DND-41 (cell line): Measurements from ENCODE around the gene GPR107.

Experiments
- ATAC-seq: fragments of 200-7000 bp; cut with Tn5 transposase; 3 replicates; pipeline ENCODE4 v1.9.1; 2021; ENCODE audit warnings: low read depth; ENCODE audit not compliant: insufficient read depth
- DNase-seq: peaks from one replicate; pipeline ENCODE4 v3.0.0-alpha.2; 2020
- H2AFZ ChIP-seq: 2 replicates; pipeline ENCODE4 v1.6.0; 2012; ENCODE audit warnings: low read depth, low read length
- H3K27ac ChIP-seq: 2 replicates; pipeline ENCODE4 v1.5.1; 2012; ENCODE audit warnings: low read length, inconsistent platforms
- H3K27me3 ChIP-seq: fragments of 200-600 bp; sonication (generic); 2 replicates; pipeline ENCODE4 v1.6.0; 2012; ENCODE audit warnings: low read length, mild to moderate bottlenecking, inconsistent platforms; ENCODE audit not compliant: insufficient read depth, poor library complexity
- H3K36me3 ChIP-seq: 2 replicates; pipeline ENCODE4 v1.5.1; 2012; ENCODE audit warnings: low read length, inconsistent platforms; ENCODE audit not compliant: insufficient read depth
- H3K4me1 ChIP-seq: 2 replicates; pipeline ENCODE4 v1.5.1; 2012; ENCODE audit warnings: mild to moderate bottlenecking, low read length; ENCODE audit not compliant: insufficient read depth
- H3K4me2 ChIP-seq: 2 replicates; pipeline ENCODE4 v1.6.0; 2012; ENCODE audit warnings: mild to moderate bottlenecking, moderate library complexity, low read length, inconsistent platforms; ENCODE audit not compliant: insufficient read depth
- H3K4me3 ChIP-seq, 2 experiments: fragments of 200-600 bp in 1 of 2; shearing (Covaris generic) in 1 of 2; 2 replicates each; pipeline ENCODE4 v1.5.1; 2012 to 2016; ENCODE audit warnings: inconsistent platforms in 2 of 2, low read length in 2 of 2, mild to moderate bottlenecking in 2 of 2, low read depth in 1 of 2, moderate library complexity in 1 of 2
- H3K79me2 ChIP-seq: 2 replicates; pipeline ENCODE4 v1.6.0; 2012; ENCODE audit warnings: low read length, inconsistent platforms; ENCODE audit not compliant: insufficient read depth
- H3K9ac ChIP-seq: 2 replicates; pipeline ENCODE4 v1.6.0; 2012; ENCODE audit warnings: low read depth, mild to moderate bottlenecking, inconsistent platforms, low read length, moderate library complexity
- H3K9me3 ChIP-seq: 2 replicates; pipeline ENCODE4 v1.5.1; 2012; ENCODE audit warnings: low read length, moderate library complexity, mild to moderate bottlenecking, inconsistent platforms; ENCODE audit not compliant: insufficient read depth, severe bottlenecking
- H4K20me1 ChIP-seq: 2 replicates; pipeline ENCODE4 v1.6.0; 2012; ENCODE audit warnings: low read length; ENCODE audit not compliant: insufficient read depth
- EZH2 ChIP-seq: IDR thresholded peaks from 3 replicates; pipeline ENCODE4 v1.6.1; 2012; ENCODE audit warnings: borderline replicate concordance, low read depth, mild to moderate bottlenecking, moderate library complexity, low read length, inconsistent platforms; ENCODE audit not compliant: severe bottlenecking
- TF ChIP-seq, protein P1 (sequence below): IDR thresholded peaks from 2 replicates; pipeline ENCODE4 v1.5.1; 2012; ENCODE audit warnings: borderline replicate concordance, low read length, moderate library complexity, mild to moderate bottlenecking; ENCODE audit not compliant: poor library complexity, severe bottlenecking; ENCODE audit errors: extremely low read depth

The GPR107 gene

DNA sequence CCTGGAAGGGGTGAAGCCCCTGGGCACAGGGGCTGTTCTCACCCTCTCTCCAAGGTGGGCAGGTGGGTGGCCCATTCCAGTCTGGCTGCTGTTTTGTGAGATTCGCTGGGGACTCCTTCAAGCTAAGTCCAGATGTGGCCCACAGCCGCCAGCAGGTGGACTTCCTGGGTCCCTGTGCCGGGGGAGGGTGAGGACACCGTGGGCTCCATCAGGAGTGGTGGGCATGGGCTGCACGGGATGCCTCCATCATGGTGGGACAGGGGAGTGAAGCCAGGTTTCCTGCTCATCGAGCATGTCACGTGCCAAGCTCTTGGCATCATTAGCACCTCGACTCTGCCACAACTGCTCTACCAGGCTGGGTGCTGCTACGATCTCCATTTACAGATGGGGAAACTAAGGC lies 120.3 kb downstream of the GPR107 start:
- Histone ChIP-seq H3K79me2 (no peaks in the 10 kb centered on the region), H3K9me3 (no peaks in the 10 kb centered on the region), H3K27ac (no peak overlapping the region), H2AFZ (no peak overlapping the region), H3K4me1 (no peaks in the 10 kb centered on the region), H3K36me3 (no peaks in the 10 kb centered on the region), H3K4me3 (no peak overlapping the region), H3K9ac (no peak overlapping the region), H3K4me2 (no peak overlapping the region), H3K27me3 (no peaks in the 10 kb centered on the region), H4K20me1 (no peaks in the 10 kb centered on the region)
- TF ChIP-seq, protein P1, sequence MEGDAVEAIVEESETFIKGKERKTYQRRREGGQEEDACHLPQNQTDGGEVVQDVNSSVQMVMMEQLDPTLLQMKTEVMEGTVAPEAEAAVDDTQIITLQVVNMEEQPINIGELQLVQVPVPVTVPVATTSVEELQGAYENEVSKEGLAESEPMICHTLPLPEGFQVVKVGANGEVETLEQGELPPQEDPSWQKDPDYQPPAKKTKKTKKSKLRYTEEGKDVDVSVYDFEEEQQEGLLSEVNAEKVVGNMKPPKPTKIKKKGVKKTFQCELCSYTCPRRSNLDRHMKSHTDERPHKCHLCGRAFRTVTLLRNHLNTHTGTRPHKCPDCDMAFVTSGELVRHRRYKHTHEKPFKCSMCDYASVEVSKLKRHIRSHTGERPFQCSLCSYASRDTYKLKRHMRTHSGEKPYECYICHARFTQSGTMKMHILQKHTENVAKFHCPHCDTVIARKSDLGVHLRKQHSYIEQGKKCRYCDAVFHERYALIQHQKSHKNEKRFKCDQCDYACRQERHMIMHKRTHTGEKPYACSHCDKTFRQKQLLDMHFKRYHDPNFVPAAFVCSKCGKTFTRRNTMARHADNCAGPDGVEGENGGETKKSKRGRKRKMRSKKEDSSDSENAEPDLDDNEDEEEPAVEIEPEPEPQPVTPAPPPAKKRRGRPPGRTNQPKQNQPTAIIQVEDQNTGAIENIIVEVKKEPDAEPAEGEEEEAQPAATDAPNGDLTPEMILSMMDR: no peak
- no peak for TF ChIP-seq EZH2
- ATAC-seq (no peak), DNase-seq (no peak)

DNA sequence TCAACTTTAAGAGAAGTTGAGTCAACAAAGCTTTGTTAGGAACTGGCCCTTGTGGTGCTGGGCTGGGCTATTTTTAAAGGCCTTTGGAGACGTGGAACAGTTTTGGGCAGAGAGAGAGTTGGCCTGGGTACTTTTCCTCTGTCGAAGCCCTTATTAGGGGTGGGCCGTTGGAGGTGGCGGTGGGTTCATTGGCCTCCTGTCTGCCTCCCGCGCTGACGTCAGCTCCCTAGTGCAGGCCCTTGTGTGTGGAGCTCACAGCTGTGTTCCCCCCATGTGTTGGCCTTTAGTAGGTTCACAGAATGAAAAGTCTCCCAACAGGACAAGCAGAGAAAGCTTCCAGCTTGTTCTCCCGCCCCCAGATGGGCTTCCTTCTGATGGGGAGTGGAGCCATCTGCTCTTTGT lies 121.2 kb downstream of the GPR107 start:
- no peak for DNase-seq
- H3K79me2 ChIP-seq: no peaks in the 10 kb centered on the region
- H3K27me3 ChIP-seq: no peaks in the 10 kb centered on the region
- H3K4me1 ChIP-seq: no peaks in the 10 kb centered on the region
- no peak overlapping the region for H3K9ac ChIP-seq
- H3K36me3 ChIP-seq: no peaks in the 10 kb centered on the region
- H3K4me3 ChIP-seq: no peak overlapping the region
- no peaks in the 10 kb centered on the region for H4K20me1 ChIP-seq
- ATAC-seq: no peak
- H3K9me3 ChIP-seq: no peaks in the 10 kb centered on the region
- TF ChIP-seq, protein P1: no peak
- TF ChIP-seq EZH2: no peak
- H2AFZ ChIP-seq: no peak overlapping the region
- H3K27ac ChIP-seq: no peak overlapping the region
- no peak overlapping the region for H3K4me2 ChIP-seq

DNA sequence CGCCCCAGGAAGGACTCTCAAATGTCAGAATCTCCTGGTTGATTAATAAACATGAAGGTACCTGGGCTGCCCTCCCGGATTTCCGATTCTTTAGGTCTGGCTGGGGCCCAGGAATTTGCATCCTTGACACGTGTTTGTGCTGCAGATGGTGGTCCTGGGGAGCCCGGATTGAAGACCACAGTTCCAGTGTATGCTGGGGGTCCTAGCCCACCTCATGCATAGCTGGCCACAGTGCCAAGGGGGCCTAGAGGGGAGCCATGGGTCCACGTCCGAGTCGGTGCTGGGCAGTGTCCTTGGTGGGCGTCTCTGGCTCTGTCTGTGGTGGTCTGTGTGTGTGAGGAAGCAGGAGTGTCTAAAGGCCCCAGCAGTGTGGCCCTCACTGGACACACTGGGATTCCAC lies 121.6 kb downstream of the GPR107 start:
- Histone ChIP-seq H3K4me2 (no peak overlapping the region), H3K79me2 (no peaks in the 10 kb centered on the region), H3K27me3 (no peaks in the 10 kb centered on the region), H3K4me3 (no peak overlapping the region), H3K27ac (no peak overlapping the region), H3K4me1 (no peaks in the 10 kb centered on the region), H2AFZ (no peak overlapping the region), H3K36me3 (no peaks in the 10 kb centered on the region), H4K20me1 (no peaks in the 10 kb centered on the region), H3K9ac (no peak overlapping the region), H3K9me3 (no peaks in the 10 kb centered on the region)
- no peak for TF ChIP-seq EZH2
- TF ChIP-seq, protein P1: no peak
- no peak for DNase-seq
- no peak for ATAC-seq

DNA sequence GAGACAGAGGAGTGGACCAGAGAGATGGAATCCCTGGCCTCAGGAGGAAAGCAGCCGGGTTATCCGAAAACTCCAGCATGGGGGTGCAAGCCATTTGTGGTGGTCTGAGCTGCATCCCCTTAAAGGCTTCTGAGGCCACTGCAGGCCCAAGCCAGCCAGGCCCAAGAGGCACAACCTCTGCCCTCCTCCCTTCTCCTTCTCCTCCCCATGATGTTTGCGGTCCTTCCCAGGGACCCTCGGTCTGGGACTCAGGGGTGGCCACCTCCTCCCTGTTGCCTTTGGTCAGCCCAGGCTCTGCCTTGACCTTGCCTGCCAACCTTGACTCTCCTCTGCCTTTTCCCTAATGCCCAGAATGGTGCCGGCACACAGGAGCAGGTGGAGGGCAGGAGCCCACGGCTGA lies 123.1 kb downstream of the GPR107 start:
- no peak overlapping the region for H3K9ac ChIP-seq
- no peaks in the 10 kb centered on the region for H3K4me1 ChIP-seq
- no peaks in the 10 kb centered on the region for H4K20me1 ChIP-seq
- TF ChIP-seq EZH2: no peak
- TF ChIP-seq, protein P1: no peak
- H2AFZ ChIP-seq: no peak overlapping the region
- H3K9me3 ChIP-seq: no peaks in the 10 kb centered on the region
- H3K36me3 ChIP-seq: no peaks in the 10 kb centered on the region
- no peak overlapping the region for H3K4me3 ChIP-seq
- H3K79me2 ChIP-seq: no peaks in the 10 kb centered on the region
- DNase-seq: no peak
- no peak overlapping the region for H3K27ac ChIP-seq
- H3K4me2 ChIP-seq: no peak overlapping the region
- no peaks in the 10 kb centered on the region for H3K27me3 ChIP-seq
- ATAC-seq: no peak
